GM12878 (cell line): Measurements from ENCODE around the gene TNFSF12. TPM values are rescaled to one million over a fixed set of nuclear protein-coding genes. Genes with fewer than 3 reads are reported as not detected.

Source experiments
- CBX3 ChIP-seq: fragments of 200-600 bp; sonication (generic); IDR thresholded peaks from 2 replicates; pipeline ENCODE4 v1.6.1; 2016; ENCODE audit warnings: low read depth, borderline replicate concordance
- CREM ChIP-seq: IDR thresholded peaks from 2 replicates; pipeline ENCODE4 v1.6.1; 2014; ENCODE audit warnings: antibody characterized with exemption, low read depth
- EED ChIP-seq: sonication (generic); IDR thresholded peaks from 2 replicates; pipeline ENCODE4 v1.6.1; 2016; ENCODE audit warnings: antibody characterized with exemption, low read depth
- GATAD2B ChIP-seq: fragments of 450-650 bp; conservative IDR thresholded peaks from 2 replicates; pipeline ENCODE4 v1.6.1; 2017; ENCODE audit warnings: low read depth, mild to moderate bottlenecking, moderate library complexity
- POLR2A ChIP-seq: IDR thresholded peaks from 2 replicates; pipeline ENCODE4 v1.6.1; 2011; ENCODE audit warnings: low read depth, mild to moderate bottlenecking, low read length
- polyA plus RNA-seq, 11 experiments: library from polyadenylated mRNA; depleted of rRNA in 4 of 11; unstranded in 6 of 11; stranded (reverse) in 5 of 11; fragments of >200 nt; fragmentation: Nextera tagmentation in 4 of 11; fragmentation: Illumina TruSeq in 1 of 11; extraction: Ambion mirVana in 4 of 11; extraction: Trizol in 1 of 11; gene quantifications; 1 replicate in 1 of 11; 2 replicates in 10 of 11; pipeline versions ENCODE4 v1.2.1 to v1.2.3, GENCODE V29; 2011 to 2016; ENCODE audit warnings: inconsistent platforms in 2 of 11, missing spikeins in 2 of 11, low read depth in 1 of 11
- total RNA-seq, 4 experiments: library from RNA; depleted of rRNA in 3 of 4; stranded (reverse); fragments of >200 nt in 3 of 4; fragmentation: Illumina TruSeq in 1 of 4; extraction: Trizol in 1 of 4; gene quantifications; 2 replicates each; pipeline versions ENCODE4 v1.2.1 to v1.2.3, GENCODE V29; 2013 to 2021
- TF ChIP-seq, protein P1 (sequence below): fragments of 450-650 bp; formaldehyde crosslinking; IDR thresholded peaks from 2 replicates; pipeline ENCODE4 v1.4.0; 2020; ENCODE audit warnings: mild to moderate bottlenecking, moderate library complexity
- TF ChIP-seq, protein P2 (sequence below): IDR thresholded peaks from 2 replicates; pipeline ENCODE4 v1.6.1; 2012; ENCODE audit warnings: low read length, inconsistent platforms
- TF ChIP-seq, protein P3 (sequence below): IDR thresholded peaks from 2 replicates; pipeline ENCODE4 v1.6.1; 2011; ENCODE audit warnings: borderline replicate concordance, low read depth, mild to moderate bottlenecking, moderate library complexity, mixed read lengths, low read length; ENCODE audit not compliant: insufficient read depth; ENCODE audit errors: extremely low read length
- TF ChIP-seq, protein P4 (sequence below): IDR thresholded peaks from 2 replicates; pipeline ENCODE4 v1.6.1; 2012; ENCODE audit warnings: low read depth, low read length, improper control_type of control experiment

TNFSF12 gene
- total and polyA plus RNA-seq, 10 of the 15 experiments (the other 5 are each of a cell fraction or from before 2014, with no cell fraction given), result 0.32 to 7.0 (median 2.6) TPM

DNA sequence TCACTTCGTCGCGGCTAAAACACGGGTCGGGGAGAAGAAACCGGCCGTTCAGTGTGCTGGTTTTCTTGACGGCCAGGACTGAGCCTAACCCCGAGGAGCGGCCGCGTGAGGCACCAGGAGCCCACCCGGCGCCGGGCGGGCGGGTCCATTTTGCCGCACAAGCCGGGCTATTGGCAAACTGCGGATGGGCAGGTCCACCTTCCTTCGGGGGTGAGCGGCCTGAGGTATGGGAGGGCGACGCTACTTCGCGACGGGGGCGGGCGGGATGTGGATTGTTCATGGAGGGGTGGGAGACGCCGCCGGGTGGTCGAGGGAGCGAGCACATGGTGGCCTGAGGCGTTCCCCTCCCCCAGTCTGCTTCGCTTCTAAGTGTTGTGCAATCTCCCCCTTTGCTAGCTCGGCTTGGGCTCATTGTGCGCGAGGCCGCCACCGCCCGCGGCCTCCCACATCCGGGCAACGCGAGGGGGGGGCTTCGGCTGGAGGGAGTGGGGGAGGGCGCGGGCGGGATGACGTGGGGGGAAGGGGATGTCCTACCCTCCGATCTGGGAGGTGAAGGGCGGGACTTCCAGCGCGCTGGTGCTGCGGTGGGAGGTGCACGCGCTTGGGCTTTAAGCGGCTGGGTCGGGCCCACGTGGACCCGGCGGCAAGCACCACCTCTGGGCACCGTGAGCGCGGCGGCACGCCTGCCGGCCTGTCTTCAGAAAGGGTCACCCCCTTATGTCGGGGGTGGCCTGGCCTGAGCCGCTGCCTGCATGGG, 24.6 kb downstream of the TNFSF12 start (continued):
- TF ChIP-seq, protein P1, sequence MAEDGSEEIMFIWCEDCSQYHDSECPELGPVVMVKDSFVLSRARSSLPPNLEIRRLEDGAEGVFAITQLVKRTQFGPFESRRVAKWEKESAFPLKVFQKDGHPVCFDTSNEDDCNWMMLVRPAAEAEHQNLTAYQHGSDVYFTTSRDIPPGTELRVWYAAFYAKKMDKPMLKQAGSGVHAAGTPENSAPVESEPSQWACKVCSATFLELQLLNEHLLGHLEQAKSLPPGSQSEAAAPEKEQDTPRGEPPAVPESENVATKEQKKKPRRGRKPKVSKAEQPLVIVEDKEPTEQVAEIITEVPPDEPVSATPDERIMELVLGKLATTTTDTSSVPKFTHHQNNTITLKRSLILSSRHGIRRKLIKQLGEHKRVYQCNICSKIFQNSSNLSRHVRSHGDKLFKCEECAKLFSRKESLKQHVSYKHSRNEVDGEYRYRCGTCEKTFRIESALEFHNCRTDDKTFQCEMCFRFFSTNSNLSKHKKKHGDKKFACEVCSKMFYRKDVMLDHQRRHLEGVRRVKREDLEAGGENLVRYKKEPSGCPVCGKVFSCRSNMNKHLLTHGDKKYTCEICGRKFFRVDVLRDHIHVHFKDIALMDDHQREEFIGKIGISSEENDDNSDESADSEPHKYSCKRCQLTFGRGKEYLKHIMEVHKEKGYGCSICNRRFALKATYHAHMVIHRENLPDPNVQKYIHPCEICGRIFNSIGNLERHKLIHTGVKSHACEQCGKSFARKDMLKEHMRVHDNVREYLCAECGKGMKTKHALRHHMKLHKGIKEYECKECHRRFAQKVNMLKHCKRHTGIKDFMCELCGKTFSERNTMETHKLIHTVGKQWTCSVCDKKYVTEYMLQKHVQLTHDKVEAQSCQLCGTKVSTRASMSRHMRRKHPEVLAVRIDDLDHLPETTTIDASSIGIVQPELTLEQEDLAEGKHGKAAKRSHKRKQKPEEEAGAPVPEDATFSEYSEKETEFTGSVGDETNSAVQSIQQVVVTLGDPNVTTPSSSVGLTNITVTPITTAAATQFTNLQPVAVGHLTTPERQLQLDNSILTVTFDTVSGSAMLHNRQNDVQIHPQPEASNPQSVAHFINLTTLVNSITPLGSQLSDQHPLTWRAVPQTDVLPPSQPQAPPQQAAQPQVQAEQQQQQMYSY (CRISPR knock-in tag), result no peak; the same call in 1 of the 2 replicates
- TF ChIP-seq, protein P2, sequence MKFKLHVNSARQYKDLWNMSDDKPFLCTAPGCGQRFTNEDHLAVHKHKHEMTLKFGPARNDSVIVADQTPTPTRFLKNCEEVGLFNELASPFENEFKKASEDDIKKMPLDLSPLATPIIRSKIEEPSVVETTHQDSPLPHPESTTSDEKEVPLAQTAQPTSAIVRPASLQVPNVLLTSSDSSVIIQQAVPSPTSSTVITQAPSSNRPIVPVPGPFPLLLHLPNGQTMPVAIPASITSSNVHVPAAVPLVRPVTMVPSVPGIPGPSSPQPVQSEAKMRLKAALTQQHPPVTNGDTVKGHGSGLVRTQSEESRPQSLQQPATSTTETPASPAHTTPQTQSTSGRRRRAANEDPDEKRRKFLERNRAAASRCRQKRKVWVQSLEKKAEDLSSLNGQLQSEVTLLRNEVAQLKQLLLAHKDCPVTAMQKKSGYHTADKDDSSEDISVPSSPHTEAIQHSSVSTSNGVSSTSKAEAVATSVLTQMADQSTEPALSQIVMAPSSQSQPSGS, result 0 out of 2 replicates have a peak, but pooled peaks have one; percentile 1
- TF ChIP-seq, protein P3, sequence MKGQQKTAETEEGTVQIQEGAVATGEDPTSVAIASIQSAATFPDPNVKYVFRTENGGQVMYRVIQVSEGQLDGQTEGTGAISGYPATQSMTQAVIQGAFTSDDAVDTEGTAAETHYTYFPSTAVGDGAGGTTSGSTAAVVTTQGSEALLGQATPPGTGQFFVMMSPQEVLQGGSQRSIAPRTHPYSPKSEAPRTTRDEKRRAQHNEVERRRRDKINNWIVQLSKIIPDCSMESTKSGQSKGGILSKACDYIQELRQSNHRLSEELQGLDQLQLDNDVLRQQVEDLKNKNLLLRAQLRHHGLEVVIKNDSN, result peak; percentile 38
- TF ChIP-seq CBX3 (no peak), GATAD2B (no peak), CREM (peak; percentile 48; the same call in 1 of the 2 replicates), POLR2A (peak; percentile 80), EED (no peak)
- TF ChIP-seq, protein P4, sequence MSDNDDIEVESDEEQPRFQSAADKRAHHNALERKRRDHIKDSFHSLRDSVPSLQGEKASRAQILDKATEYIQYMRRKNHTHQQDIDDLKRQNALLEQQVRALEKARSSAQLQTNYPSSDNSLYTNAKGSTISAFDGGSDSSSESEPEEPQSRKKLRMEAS, result peak; percentile 94
- TF ChIP-seq, all 136 proteins: peak for 41
